Small intestine (tissue), 7 donors: ENCODE data around the gene NCKAP5. TPM values are rescaled to one million over a fixed set of nuclear protein-coding genes. Genes with fewer than 3 reads are reported as not detected.

Source experiments
- DNase-seq, 2 donors: peaks; one replicate each; pipeline versions ENCODE4 v3.0.0 to v3.0.0-alpha.2; 2013
- FAIRE-seq: peaks from 2 replicates; lab custom pipeline; 2012; peaks lifted over from hg19 to GRCh38; lab: Jason Lieb, UNC
- H3K27ac ChIP-seq, 3 donors: one replicate each; pipeline ENCODE4 v1.5.1; 2013; ENCODE audit warnings: low read length in 2 of 3, mild to moderate bottlenecking in 2 of 3, control low read depth in 1 of 3, inconsistent platforms in 1 of 3, low read depth in 1 of 3, moderate library complexity in 1 of 3
- H3K27me3 ChIP-seq, 3 donors: one replicate each; pipeline ENCODE4 v1.6.1; 2013; ENCODE audit warnings: low read length in 3 of 3, inconsistent platforms in 1 of 3; ENCODE audit not compliant: control insufficient read depth in 3 of 3, insufficient read depth in 3 of 3
- H3K36me3 ChIP-seq, 3 donors: one replicate each; pipeline ENCODE4 v1.6.1; 2013; ENCODE audit warnings: low read length in 3 of 3, inconsistent platforms in 1 of 3, low read depth in 1 of 3, mild to moderate bottlenecking in 1 of 3, moderate library complexity in 1 of 3; ENCODE audit not compliant: control insufficient read depth in 3 of 3, insufficient read depth in 2 of 3
- H3K4me1 ChIP-seq, 3 donors: one replicate each; pipeline ENCODE4 v1.6.1; 2013; ENCODE audit warnings: low read length in 2 of 3, inconsistent platforms in 1 of 3, low read depth in 1 of 3, mild to moderate bottlenecking in 1 of 3, moderate library complexity in 1 of 3; ENCODE audit not compliant: control insufficient read depth in 3 of 3, insufficient read depth in 2 of 3
- H3K4me3 ChIP-seq, 3 donors: one replicate each; pipeline ENCODE4 v1.5.1; 2013; ENCODE audit warnings: low read length in 3 of 3, control low read depth in 1 of 3, inconsistent platforms in 1 of 3, low read depth in 1 of 3, mild to moderate bottlenecking in 1 of 3, moderate library complexity in 1 of 3
- H3K9me3 ChIP-seq, 2 donors: one replicate each; pipeline ENCODE4 v1.6.1; 2013; ENCODE audit warnings: low read depth in 1 of 2, low read length in 1 of 2; ENCODE audit not compliant: control insufficient read depth in 2 of 2, insufficient read depth in 1 of 2
- WGBS, 3 donors: extraction: QIAGEN DNeasy Blood & Tissue Kit; methylation state at CpG; one replicate each; pipeline ENCODE4 v1.1.7; 2013; 5-methylcytosine and 5-hydroxymethylcytosine counted together
- polyA plus RNA-seq, 4 donors: library from polyadenylated mRNA; stranded (reverse) in 3 of 4; unstranded in 1 of 4; fragments of 200-250 nt in 3 of 4; fragments of 120-200 nt in 1 of 4; gene quantifications; one replicate each; pipeline versions ENCODE4 v1.2.1 to v1.2.3, GENCODE V29; 2013
- donor health status: healthy with polysubstance abuse.
- donor health status: control.
- donor health status: control.
- donor health status: Bipolar disorder and iron deficiency.
- donor health status: healthy.

Gene NCKAP5
- polyA plus RNA-seq, 4 donors, result 0.52 to 7.8 (median 6.5) TPM

DNA sequence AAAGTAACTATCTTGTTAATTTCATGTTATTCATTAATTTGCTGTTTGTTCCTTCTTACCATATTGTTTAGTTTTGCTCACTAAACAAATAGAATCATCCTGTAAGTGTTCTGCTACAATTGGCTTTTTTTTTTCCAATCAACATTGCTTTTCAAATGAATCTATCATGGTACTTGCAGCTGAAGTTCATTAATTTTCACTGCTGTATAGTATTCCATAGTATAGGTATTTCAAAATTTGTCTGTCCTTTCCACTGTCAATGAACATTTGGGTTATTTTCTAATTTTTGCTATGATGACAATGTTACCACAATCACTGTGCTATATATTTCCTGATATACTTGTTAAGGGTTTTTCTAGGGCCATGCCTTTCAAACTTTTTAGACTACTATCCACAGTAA, 809.3 kb downstream of the NCKAP5 start:
- no peak for DNase-seq
- no peaks in the 10 kb centered on the region for H3K9me3 ChIP-seq
- H3K4me3 ChIP-seq, result no peak overlapping the region
- no peak for FAIRE-seq
- H3K27me3 ChIP-seq, result no peaks in the 10 kb centered on the region
- H3K36me3 ChIP-seq, result no peaks in the 10 kb centered on the region
- H3K27ac ChIP-seq, result no peak overlapping the region
- H3K4me1 ChIP-seq, result no peaks in the 10 kb centered on the region

- H3K27ac ChIP-seq, result no peak overlapping the region
- H3K9me3 ChIP-seq, result no peaks in the 10 kb centered on the region
- no peaks in the 10 kb centered on the region for H3K36me3 ChIP-seq
- H3K4me3 ChIP-seq, result no peak overlapping the region
- H3K4me1 ChIP-seq, result no peaks in the 10 kb centered on the region
- H3K27me3 ChIP-seq, result no peaks in the 10 kb centered on the region
- whole genome bisulfite sequencing, 3 donors, result 66 to 73% (median 70%) methylated on average over 3 of the region's 3 CpGs
- FAIRE-seq (no peak), DNase-seq (no peak)
Observed at GRCh38 chr2:132757676-132758075, 810.6 kb downstream of the NCKAP5 start.

- no peak for FAIRE-seq
- no peak for DNase-seq
- H3K27me3 ChIP-seq, result no peaks in the 10 kb centered on the region
- no peak overlapping the region for H3K27ac ChIP-seq
- 65 to 71% (median 68%) methylated on average over 3 of the region's 3 CpGs for WGBS, 3 donors
- H3K36me3 ChIP-seq, result no peaks in the 10 kb centered on the region
- no peaks in the 10 kb centered on the region for H3K4me1 ChIP-seq
- no peaks in the 10 kb centered on the region for H3K9me3 ChIP-seq
- H3K4me3 ChIP-seq, result no peak overlapping the region
Observed at GRCh38 chr2:132757002-132757589, 811.2 kb downstream of the NCKAP5 start.

DNA sequence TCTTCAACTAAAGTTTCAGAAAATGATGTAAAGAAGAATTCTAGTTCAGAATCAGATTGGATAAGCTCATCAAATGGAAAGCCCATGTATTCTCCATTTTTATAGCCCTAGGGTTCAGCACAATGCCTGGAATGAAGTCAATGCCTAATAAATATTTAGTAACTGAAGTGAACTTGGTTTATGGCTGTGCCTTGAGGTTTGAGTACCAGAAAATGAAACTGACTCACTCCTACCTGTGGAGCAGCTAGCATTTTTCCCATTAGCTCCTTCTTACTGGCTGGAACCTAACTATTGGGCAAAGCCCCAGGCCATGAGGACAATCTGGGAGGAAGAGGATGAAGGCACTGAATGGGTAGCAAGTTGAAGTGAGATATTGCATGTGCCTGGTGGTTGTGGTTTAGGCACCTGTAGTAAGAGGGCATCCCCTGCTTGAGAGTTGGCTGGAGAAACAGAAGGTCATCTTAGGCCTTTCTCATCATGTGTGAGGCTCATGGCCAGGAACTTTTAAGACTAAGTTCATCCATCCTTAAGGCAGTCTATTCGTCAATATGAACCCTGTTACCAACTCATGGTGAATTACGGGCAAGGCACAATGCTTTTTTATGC, 813.3 kb downstream of the NCKAP5 start:
- DNase-seq (no peak), FAIRE-seq (no peak)
- Histone ChIP-seq H3K27ac (no peak overlapping the region), H3K4me1 (no peaks in the 10 kb centered on the region), H3K27me3 (no peaks in the 10 kb centered on the region), H3K4me3 (no peak overlapping the region), H3K36me3 (no peaks in the 10 kb centered on the region), H3K9me3 (no peaks in the 10 kb centered on the region)
- WGBS, 3 donors, result 91 to 95% (median 92%) methylated on average over 2 of the region's 2 CpGs

GRCh38 chr2:132754392-132754791, 813.9 kb downstream of the NCKAP5 start:
- Histone ChIP-seq H3K27ac (no peak overlapping the region), H3K36me3 (no peaks in the 10 kb centered on the region), H3K4me1 (no peaks in the 10 kb centered on the region), H3K9me3 (no peaks in the 10 kb centered on the region), H3K4me3 (no peak overlapping the region), H3K27me3 (no peaks in the 10 kb centered on the region)
- FAIRE-seq, result no peak
- DNase-seq, result no peak
- WGBS, 3 donors, result 50 to 67% (median 67%) methylated on average over 1 of the region's 1 CpG

DNA sequence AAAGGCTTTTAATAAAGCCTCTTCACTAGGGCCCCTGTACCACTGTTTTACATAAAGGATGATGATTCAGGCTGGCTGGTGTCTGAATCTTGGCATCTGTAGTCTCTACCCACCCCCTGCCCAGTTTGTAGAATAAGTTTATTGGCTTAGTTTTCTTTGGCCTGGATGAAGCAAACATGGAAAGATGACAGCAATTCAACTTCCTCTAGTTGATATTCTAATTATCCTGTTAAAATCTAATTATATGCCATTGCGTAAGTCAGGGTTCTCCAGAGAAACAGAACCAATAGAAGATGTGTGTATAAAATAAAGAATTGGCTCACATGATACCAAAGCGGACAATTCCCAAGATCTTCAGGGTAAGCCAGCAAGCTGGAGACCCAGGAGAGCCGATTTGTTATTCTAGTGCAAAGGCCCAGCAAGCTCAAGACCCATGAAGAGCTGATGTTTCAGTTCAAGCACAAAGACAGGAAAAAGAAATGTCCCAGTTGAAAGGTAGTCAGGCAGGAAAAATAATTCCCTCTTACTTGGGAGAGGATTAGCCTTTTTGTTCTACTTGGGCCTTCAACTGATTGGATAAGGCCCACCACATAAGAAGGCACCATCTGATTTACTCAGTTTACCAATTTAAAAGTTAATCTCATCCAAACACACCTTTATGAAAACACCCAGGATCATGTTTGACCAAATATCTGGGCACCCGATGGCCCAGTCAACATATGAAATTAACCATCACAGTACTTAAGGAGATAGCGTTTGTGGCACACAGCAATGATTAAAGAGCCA, 815.6 kb downstream of the NCKAP5 start:
- no peak overlapping the region for H3K27ac ChIP-seq
- H3K4me3 ChIP-seq, result no peak overlapping the region
- no peaks in the 10 kb centered on the region for H3K4me1 ChIP-seq
- no peak for DNase-seq
- no peaks in the 10 kb centered on the region for H3K36me3 ChIP-seq
- 90 to 98% (median 91%) methylated on average over 5 of the region's 5 CpGs for WGBS, 3 donors
- H3K27me3 ChIP-seq, result no peaks in the 10 kb centered on the region
- FAIRE-seq, result no peak
- H3K9me3 ChIP-seq, result no peaks in the 10 kb centered on the region

GRCh38 chr2:132751836-132752235, 816.4 kb downstream of the NCKAP5 start:
- no peak overlapping the region for H3K27ac ChIP-seq
- H3K4me3 ChIP-seq, result no peak overlapping the region
- H3K4me1 ChIP-seq, result no peaks in the 10 kb centered on the region
- H3K9me3 ChIP-seq, result no peaks in the 10 kb centered on the region
- no peaks in the 10 kb centered on the region for H3K27me3 ChIP-seq
- no peaks in the 10 kb centered on the region for H3K36me3 ChIP-seq
- no peak for DNase-seq
- no peak for FAIRE-seq

- no peaks in the 10 kb centered on the region for H3K4me1 ChIP-seq
- DNase-seq (no peak), FAIRE-seq (no peak)
- H3K36me3 ChIP-seq, result no peaks in the 10 kb centered on the region
- no peaks in the 10 kb centered on the region for H3K27me3 ChIP-seq
- no peaks in the 10 kb centered on the region for H3K9me3 ChIP-seq
- no peak overlapping the region for H3K27ac ChIP-seq
- H3K4me3 ChIP-seq, result no peak overlapping the region
Observed at GRCh38 chr2:132750606-132751005, 817.7 kb downstream of the NCKAP5 start.
